Natural killer cell (primary cell): ENCODE results near the gene THYN1. TPM values are rescaled to one million over a fixed set of nuclear protein-coding genes. Genes with fewer than 3 reads are reported as not detected.

Experiments
- ATAC-seq, 3 donors: fragments of 150-1000 bp in 2 of 3; fragments of 200-7000 bp in 1 of 3; cut with Tn5 transposase; 1 replicate in 1 of 3; 2 replicates in 2 of 3; pipeline ENCODE4 v1.10.0; 2021; ENCODE audit warnings: mild to moderate bottlenecking in 2 of 3, moderate library complexity in 2 of 3
- DNase-seq, 2 donors: peaks; one replicate each; pipeline versions ENCODE4 v3.0.0 to v3.0.0-alpha.2; 2013 to 2021; ENCODE audit warnings: mixed read lengths in 1 of 2
- H3K27ac ChIP-seq: one replicate; pipeline ENCODE4 v1.5.1; 2013; ENCODE audit warnings: mild to moderate bottlenecking, low read length
- H3K27me3 ChIP-seq: one replicate; pipeline ENCODE4 v1.6.1; 2013; ENCODE audit warnings: low read length; ENCODE audit not compliant: control insufficient read depth, insufficient read depth
- H3K36me3 ChIP-seq: one replicate; pipeline ENCODE4 v1.6.1; 2013; ENCODE audit warnings: low read length; ENCODE audit not compliant: control insufficient read depth, insufficient read depth
- H3K4me1 ChIP-seq: one replicate; pipeline ENCODE4 v1.6.1; 2013; ENCODE audit warnings: low read length; ENCODE audit not compliant: control insufficient read depth, insufficient read depth
- H3K4me3 ChIP-seq: one replicate; pipeline ENCODE4 v1.5.1; 2013; ENCODE audit warnings: low read length
- H3K9me3 ChIP-seq: one replicate; pipeline ENCODE4 v1.6.1; 2013; ENCODE audit warnings: low read length; ENCODE audit not compliant: control insufficient read depth, insufficient read depth
- H3K27ac Mint-ChIP-seq, 2 donors: one replicate each; pipeline ENCODE4 v1.8.0; 2022; ENCODE audit warnings: mild to moderate bottlenecking in 2 of 2, mixed read lengths in 2 of 2, moderate library complexity in 1 of 2
- H3K27me3 Mint-ChIP-seq, 2 donors: one replicate each; pipeline ENCODE4 v1.8.0; 2022; ENCODE audit warnings: low read depth in 2 of 2, mixed read lengths in 2 of 2
- H3K36me3 Mint-ChIP-seq: one replicate; pipeline ENCODE4 v1.8.0; 2022; ENCODE audit warnings: mixed read lengths
- H3K4me1 Mint-ChIP-seq, 2 donors: one replicate each; pipeline ENCODE4 v1.8.0; 2022; ENCODE audit warnings: mixed read lengths in 2 of 2
- H3K4me3 Mint-ChIP-seq: one replicate; pipeline ENCODE4 v1.8.0; 2022; ENCODE audit warnings: mild to moderate bottlenecking, moderate library complexity, mixed read lengths
- H3K9me3 Mint-ChIP-seq, 2 donors: one replicate each; pipeline ENCODE4 v1.8.0; 2022; ENCODE audit warnings: mixed read lengths in 2 of 2
- CTCF ChIP-seq: fragments of 200-600 bp; IDR thresholded peaks from one replicate; pipeline ENCODE4 v1.8.0; 2022; ENCODE audit warnings: antibody characterized with exemption
- WGBS: methylation state at CpG from one replicate; pipeline ENCODE4 v1.1.7; 2013; ENCODE audit warnings: missing lambda C conversion rate; ENCODE audit not compliant: insufficient coverage; 5-methylcytosine and 5-hydroxymethylcytosine counted together
- intact Hi-C: fragments of 100-400 bp; cut with micrococcal nuclease; formaldehyde crosslinking; loops from one replicate; pipeline ENCODE4 v1.14.2; 2022
- total RNA-seq, 4 donors: library from RNA; stranded (reverse); fragments of 120-200 nt in 1 of 4; gene quantifications; one replicate each; pipeline versions ENCODE4 v1.2.3 to v1.2.4, GENCODE V29; 2013 to 2022

The THYN1 gene
- total RNA-seq, 3 donors from 2014 or later (not counting 1 experiment from before 2014, with no cell fraction given): 21.6 to 25.4 (median 24.0) TPM

- Mint-ChIP-seq H3K36me3 (peaks cover 20% of the 10 kb centered on the region), H3K27ac (no peak overlapping the region), H3K27me3 (no peaks in the 10 kb centered on the region), H3K4me1 (peaks cover 36 to 60% of the 10 kb centered on the region in 2 donors), H3K4me3 (no peak overlapping the region), H3K9me3 (no peaks in the 10 kb centered on the region)
- 100% methylated on average over 2 of the region's 3 CpGs for WGBS
- peaks cover 35% of the 10 kb centered on the region for H3K4me1 ChIP-seq
- intact Hi-C loops: no loop called here
- H3K9me3 ChIP-seq: no peaks in the 10 kb centered on the region
- H3K36me3 ChIP-seq: peaks cover 30% of the 10 kb centered on the region
- no peak for TF ChIP-seq CTCF
- H3K27ac ChIP-seq: no peak overlapping the region
- no peak for ATAC-seq
- no peak overlapping the region for H3K4me3 ChIP-seq
- H3K27me3 ChIP-seq: no peaks in the 10 kb centered on the region
- no peak for DNase-seq
Measured at GRCh38 chr11:134235399-134235798, 17.8 kb downstream of the THYN1 start.

GRCh38 chr11:134233729-134234179 lies 19.4 kb downstream of the THYN1 start:
- no peak overlapping the region for H3K4me3 ChIP-seq
- H3K4me3 Mint-ChIP-seq: no peak overlapping the region
- peaks cover 53 to 72% of the 10 kb centered on the region in 2 donors for H3K4me1 Mint-ChIP-seq
- H3K4me1 ChIP-seq: peaks cover 52% of the 10 kb centered on the region
- H3K36me3 Mint-ChIP-seq: peaks cover 20% of the 10 kb centered on the region
- peaks cover 14% of the 10 kb centered on the region for H3K36me3 ChIP-seq
- ATAC-seq: no peak
- no peaks in the 10 kb centered on the region for H3K9me3 ChIP-seq
- no peak overlapping the region for H3K27ac Mint-ChIP-seq
- H3K27me3 Mint-ChIP-seq: no peaks in the 10 kb centered on the region
- intact Hi-C loops: no loop called here
- TF ChIP-seq CTCF: no peak
- DNase-seq: no peak
- no peaks in the 10 kb centered on the region for H3K9me3 Mint-ChIP-seq
- H3K27ac ChIP-seq: no peak overlapping the region
- 90% methylated on average over 3 of the region's 4 CpGs for WGBS
- H3K27me3 ChIP-seq: no peaks in the 10 kb centered on the region

GRCh38 chr11:134231958-134232659 lies 21.0 kb downstream of the THYN1 start:
- Mint-ChIP-seq H3K4me1 (peaks cover 69 to 77% of the 10 kb centered on the region in 2 donors), H3K4me3 (peak overlapping the region; percentile 87), H3K36me3 (peaks cover 10% of the 10 kb centered on the region), H3K27ac (peak overlapping the region; percentile 12 to 73), H3K9me3 (no peaks in the 10 kb centered on the region), H3K27me3 (no peaks in the 10 kb centered on the region)
- intact Hi-C loops: no loop called here
- no peak for TF ChIP-seq CTCF
- 77% methylated on average over 10 of the region's 10 CpGs for WGBS
- no peaks in the 10 kb centered on the region for H3K27me3 ChIP-seq
- DNase-seq: no peak
- no peaks in the 10 kb centered on the region for H3K9me3 ChIP-seq
- no peak overlapping the region for H3K27ac ChIP-seq
- peaks cover 55% of the 10 kb centered on the region for H3K4me1 ChIP-seq
- peaks cover 11% of the 10 kb centered on the region for H3K36me3 ChIP-seq
- no peak overlapping the region for H3K4me3 ChIP-seq
- ATAC-seq: no peak

GRCh38 chr11:134230339-134230738 lies 22.8 kb downstream of the THYN1 start:
- Histone ChIP-seq H3K9me3 (no peaks in the 10 kb centered on the region), H3K36me3 (peaks cover 5% of the 10 kb centered on the region), H3K27me3 (no peaks in the 10 kb centered on the region), H3K4me1 (peaks cover 72% of the 10 kb centered on the region), H3K4me3 (no peak overlapping the region), H3K27ac (no peak overlapping the region)
- 18% methylated on average over 3 of the region's 4 CpGs for WGBS
- Mint-ChIP-seq H3K27me3 (no peaks in the 10 kb centered on the region), H3K9me3 (no peaks in the 10 kb centered on the region), H3K36me3 (no peaks in the 10 kb centered on the region), H3K4me3 (peak overlapping the region; percentile 82), H3K27ac (peak overlapping the region; percentile 5 to 73), H3K4me1 (peaks cover 79 to 89% of the 10 kb centered on the region in 2 donors)
- TF ChIP-seq CTCF: no peak
- intact Hi-C loops: no loop called here
- ATAC-seq (no peak), DNase-seq (no peak)
